ENCODE data around the gene MARCHF3. TPM values are rescaled to one million over a fixed set of nuclear protein-coding genes. Genes with fewer than 3 reads are reported as not detected.

MARCHF3 gene
- total RNA-seq, 2 donors from 2014 or later = 10.4 to 34.1 TPM

GRCh38 chr5:126829098-126829497, 201.3 kb downstream of the MARCHF3 start:
- no peaks in the 10 kb centered on the region for H3K27me3 ChIP-seq (replicated peaks; ENCODE audit: insufficient read depth)
- H3K27ac ChIP-seq = no peak overlapping the region
- H3K4me1 ChIP-seq (ENCODE audit: control insufficient read depth in 1 of 2, low read depth in 2 of 2) = no peaks in the 10 kb centered on the region
- ATAC-seq (ENCODE audit: insufficient number of reproducible peaks, low FRiP score, low read depth) = no peak
- TF ChIP-seq CTCF (IDR thresholded peaks at IDR 0.05) = no peak
- no peak overlapping the region for H3K4me3 ChIP-seq
- no peaks in the 10 kb centered on the region for H3K9me3 ChIP-seq
- no peak for DNase-seq (ENCODE audit: low spot score)
- no peaks in the 10 kb centered on the region for H3K36me3 ChIP-seq

- no peak overlapping the region for H3K27ac ChIP-seq
- TF ChIP-seq CTCF (IDR thresholded peaks at IDR 0.05) = no peak
- H3K9me3 ChIP-seq = no peaks in the 10 kb centered on the region
Observed at GRCh38 chr5:126826619-126827215, 203.6 kb downstream of the MARCHF3 start.

GRCh38 chr5:126819253-126819652, 211.1 kb downstream of the MARCHF3 start:
- DNase-seq (ENCODE audit: low spot score) (no peak), ATAC-seq (ENCODE audit: insufficient number of reproducible peaks, low FRiP score, low read depth) (no peak)
- TF ChIP-seq CTCF (IDR thresholded peaks at IDR 0.05) = no peak
- Histone ChIP-seq H3K4me1 (ENCODE audit: control insufficient read depth in 1 of 2, low read depth in 2 of 2) (no peaks in the 10 kb centered on the region), H3K27me3 (replicated peaks; ENCODE audit: insufficient read depth) (no peaks in the 10 kb centered on the region), H3K36me3 (no peaks in the 10 kb centered on the region), H3K4me3 (no peak overlapping the region), H3K9me3 (no peaks in the 10 kb centered on the region), H3K27ac (no peak overlapping the region)

More at GRCh38 chr5:126826619-126827215, 203.6 kb downstream of the MARCHF3 start:
- Histone ChIP-seq H3K4me1 (ENCODE audit: control insufficient read depth in 1 of 2, low read depth in 2 of 2) (no peaks in the 10 kb centered on the region), H3K36me3 (no peaks in the 10 kb centered on the region), H3K27me3 (replicated peaks; ENCODE audit: insufficient read depth) (no peaks in the 10 kb centered on the region), H3K4me3 (no peak overlapping the region)
- ATAC-seq (ENCODE audit: insufficient number of reproducible peaks, low FRiP score, low read depth) (no peak), DNase-seq (ENCODE audit: low spot score) (no peak)

GRCh38 chr5:126818736-126819135, 211.6 kb downstream of the MARCHF3 start:
- ATAC-seq (ENCODE audit: insufficient number of reproducible peaks, low FRiP score, low read depth) (no peak), DNase-seq (ENCODE audit: low spot score) (no peak)
- Histone ChIP-seq H3K4me1 (ENCODE audit: control insufficient read depth in 1 of 2, low read depth in 2 of 2) (no peaks in the 10 kb centered on the region), H3K9me3 (no peaks in the 10 kb centered on the region), H3K27ac (no peak overlapping the region), H3K27me3 (replicated peaks; ENCODE audit: insufficient read depth) (no peaks in the 10 kb centered on the region), H3K4me3 (no peak overlapping the region), H3K36me3 (no peaks in the 10 kb centered on the region)
- TF ChIP-seq CTCF (IDR thresholded peaks at IDR 0.05) = no peak

Other genes with a start within 250 kb of the MARCHF3 start
- 1 to 10 TPM; 1.1 to 2.0 TPM for gene C5orf63, start 42.9 kb upstream of the MARCHF3 start, total RNA-seq